Muscle of leg (tissue), 11 donors: Measurements from ENCODE around the gene ZNF574. TPM values are rescaled to one million over a fixed set of nuclear protein-coding genes. Genes with fewer than 3 reads are reported as not detected.

Source experiments
- DNase-seq: peaks from one replicate; pipeline ENCODE4 v3.0.0; 2013
- H3K27ac ChIP-seq: one replicate; pipeline ENCODE4 v1.5.1; 2013; ENCODE audit warnings: mild to moderate bottlenecking, low read length, control low read depth
- H3K27me3 ChIP-seq: one replicate; pipeline ENCODE4 v1.6.1; 2013; ENCODE audit warnings: low read length; ENCODE audit not compliant: control insufficient read depth, insufficient read depth
- H3K36me3 ChIP-seq: one replicate; pipeline ENCODE4 v1.6.1; 2013; ENCODE audit warnings: low read length; ENCODE audit not compliant: control insufficient read depth, insufficient read depth
- H3K4me1 ChIP-seq: one replicate; pipeline ENCODE4 v1.6.1; 2013; ENCODE audit warnings: low read length; ENCODE audit not compliant: control insufficient read depth, insufficient read depth
- H3K4me3 ChIP-seq: one replicate; pipeline ENCODE4 v1.5.1; 2013; ENCODE audit warnings: low read length, control low read depth
- H3K9me3 ChIP-seq: replicated peaks from 2 replicates; pipeline ENCODE4 v1.6.1; 2013; ENCODE audit warnings: low read depth, low read length; ENCODE audit not compliant: control insufficient read depth
- WGBS: methylation state at CpG from one replicate; pipeline ENCODE4 v1.1.5; 2013; ENCODE audit warnings: missing lambda C conversion rate; ENCODE audit not compliant: insufficient coverage; 5-methylcytosine and 5-hydroxymethylcytosine counted together
- polyA plus RNA-seq, 8 donors: library from polyadenylated mRNA; unstranded; fragments of 120-200 nt; gene quantifications; one replicate each; pipeline versions ENCODE4 v1.2.1 to v1.2.3, GENCODE V29; 2013; ENCODE audit warnings: inconsistent platforms in 1 of 8, low replicate concordance in 1 of 8; ENCODE audit not compliant: insufficient read length in 8 of 8, insufficient read depth in 1 of 8
- total RNA-seq: library from RNA; stranded (reverse); fragments of 120-200 nt; gene quantifications from one replicate; pipeline ENCODE4 v1.2.4, GENCODE V29; 2013

Gene ZNF574
- total and polyA plus RNA-seq, 9 donors, result 6.4 to 13.4 (median 12.0) TPM

- WGBS, result no CpG with 5 or more reads among the region's 13 CpGs
- H3K27ac ChIP-seq, result no peak overlapping the region
- H3K36me3 ChIP-seq, result no peaks in the 10 kb centered on the region
- no peaks in the 10 kb centered on the region for H3K9me3 ChIP-seq
- H3K4me3 ChIP-seq, result no peak overlapping the region
- no peaks in the 10 kb centered on the region for H3K4me1 ChIP-seq
- H3K27me3 ChIP-seq, result peaks cover 2% of the 10 kb centered on the region
- DNase-seq, result no peak
These were observed 13.3 kb downstream of the ZNF574 start for GRCh38 chr19:42089191-42089750.

DNA sequence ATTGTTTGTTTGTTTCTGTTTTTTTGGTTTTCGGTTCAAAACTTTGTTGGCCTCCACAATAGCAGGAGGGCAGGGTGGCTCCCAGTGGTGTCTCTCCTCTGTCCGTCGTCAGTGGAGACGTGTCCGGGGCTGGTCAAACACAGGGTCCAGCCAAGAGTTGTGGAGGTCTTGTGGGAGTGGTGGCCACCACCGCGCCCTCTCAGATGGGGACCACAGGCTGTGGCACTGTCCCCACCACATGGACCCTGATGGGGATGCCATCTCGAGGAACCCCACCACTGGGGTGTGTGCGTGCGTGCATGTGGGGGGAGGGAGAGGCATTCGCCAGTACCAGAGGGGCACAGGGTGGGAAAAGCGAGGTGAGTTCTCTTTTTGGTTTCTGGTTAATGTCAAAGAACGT is 13.8 kb downstream of the ZNF574 start:
- no peak for DNase-seq
- Histone ChIP-seq H3K27me3 (peaks cover 2% of the 10 kb centered on the region), H3K36me3 (no peaks in the 10 kb centered on the region), H3K9me3 (no peaks in the 10 kb centered on the region), H3K27ac (no peak overlapping the region), H3K4me3 (no peak overlapping the region), H3K4me1 (no peaks in the 10 kb centered on the region)
- WGBS, result 90% methylated on average over 12 of the region's 13 CpGs

DNA sequence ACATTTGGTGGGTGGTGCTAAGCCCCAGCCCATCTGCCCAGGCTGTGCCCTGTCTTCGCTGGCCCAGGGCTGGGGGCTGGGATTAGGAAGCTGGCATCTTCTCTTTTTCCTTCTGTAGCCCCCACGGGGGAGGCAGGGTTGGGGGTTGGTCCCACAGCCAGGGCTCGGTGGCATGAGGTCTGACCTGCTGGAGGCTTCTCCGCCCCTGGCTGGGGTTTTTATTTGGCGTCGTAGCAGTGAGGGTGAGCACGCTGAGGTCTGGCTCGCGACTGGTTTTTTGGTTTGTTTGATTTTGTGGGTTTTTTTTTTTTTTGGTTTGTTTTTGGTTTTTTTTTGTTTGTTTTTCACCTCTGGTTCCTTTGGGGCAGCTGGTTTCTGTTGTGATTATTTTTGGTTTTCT is 14.7 kb downstream of the ZNF574 start:
- Histone ChIP-seq H3K36me3 (no peaks in the 10 kb centered on the region), H3K4me1 (no peaks in the 10 kb centered on the region), H3K27me3 (peaks cover 10% of the 10 kb centered on the region), H3K4me3 (no peak overlapping the region), H3K27ac (no peak overlapping the region), H3K9me3 (no peaks in the 10 kb centered on the region)
- no peak for DNase-seq
- WGBS, result no CpG with 5 or more reads among the region's 9 CpGs

DNA sequence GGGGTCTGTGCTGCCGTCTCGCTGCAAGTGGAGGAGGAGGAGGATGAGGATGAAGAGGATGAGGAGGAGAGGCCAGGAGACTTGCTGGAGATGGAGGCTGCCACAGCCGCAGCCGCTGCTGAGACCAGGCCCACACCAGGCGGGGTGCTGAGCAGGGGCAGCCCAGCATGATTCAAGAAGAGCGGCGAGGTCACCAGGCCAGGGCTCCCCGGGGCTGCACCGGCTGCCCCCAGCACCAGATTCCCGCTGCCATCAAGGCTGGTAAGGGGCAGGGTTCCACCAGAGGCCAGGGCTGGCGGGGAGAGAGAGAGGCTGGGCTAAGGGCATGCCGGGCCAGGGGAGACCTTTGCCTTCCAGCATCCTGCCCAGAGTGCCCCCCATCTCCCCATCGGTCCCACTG is 15.3 kb downstream of the ZNF574 start:
- H3K27me3 ChIP-seq, result peaks cover 16% of the 10 kb centered on the region
- 76% methylated on average over 10 of the region's 13 CpGs for WGBS
- H3K4me1 ChIP-seq, result no peaks in the 10 kb centered on the region

DNA sequence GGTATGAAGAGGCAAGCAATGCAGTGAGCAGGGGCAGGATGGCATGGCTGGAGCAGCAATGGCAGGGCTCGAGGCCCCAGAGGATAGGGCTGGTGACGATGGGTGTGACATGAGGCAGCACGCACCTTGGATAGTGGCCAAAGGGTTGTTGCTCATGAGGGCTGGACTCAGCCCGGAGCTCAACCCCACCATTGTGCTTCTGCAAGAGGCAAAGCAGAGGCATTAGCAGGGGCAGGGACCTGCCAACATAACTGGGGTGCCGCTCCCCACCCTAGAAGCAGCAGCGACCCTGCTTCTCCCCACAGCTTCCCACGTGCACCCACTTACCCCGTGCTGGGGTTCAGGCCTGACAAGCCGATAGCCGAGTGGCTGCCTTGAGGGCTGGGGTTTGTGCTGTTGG is 15.8 kb downstream of the ZNF574 start:
- DNase-seq, result no peak
- Histone ChIP-seq H3K36me3 (no peaks in the 10 kb centered on the region), H3K4me3 (no peak overlapping the region), H3K4me1 (no peaks in the 10 kb centered on the region), H3K27ac (no peak overlapping the region), H3K9me3 (no peaks in the 10 kb centered on the region), H3K27me3 (peaks cover 18% of the 10 kb centered on the region)
- WGBS, result 28% methylated on average over 4 of the region's 10 CpGs

More for the DNA sequence above, 15.3 kb downstream of the ZNF574 start:
- Histone ChIP-seq H3K9me3 (no peaks in the 10 kb centered on the region), H3K36me3 (no peaks in the 10 kb centered on the region), H3K27ac (no peak overlapping the region), H3K4me3 (no peak overlapping the region)
- no peak for DNase-seq

GRCh38 chr19:42092350-42092749 is 16.4 kb downstream of the ZNF574 start:
- Histone ChIP-seq H3K27me3 (peaks cover 18% of the 10 kb centered on the region), H3K36me3 (no peaks in the 10 kb centered on the region), H3K9me3 (no peaks in the 10 kb centered on the region), H3K4me1 (no peaks in the 10 kb centered on the region), H3K4me3 (no peak overlapping the region), H3K27ac (no peak overlapping the region)
- peak; percentile 30 for DNase-seq
- 52% methylated on average over 2 of the region's 5 CpGs for WGBS

- H3K9me3 ChIP-seq, result no peaks in the 10 kb centered on the region
- H3K4me1 ChIP-seq, result no peaks in the 10 kb centered on the region
- peaks cover 18% of the 10 kb centered on the region for H3K27me3 ChIP-seq
- no peak overlapping the region for H3K27ac ChIP-seq
- DNase-seq, result no peak
- H3K4me3 ChIP-seq, result no peak overlapping the region
- no peaks in the 10 kb centered on the region for H3K36me3 ChIP-seq
- WGBS, result 44% methylated on average over 1 of the region's 4 CpGs
These were observed 17.5 kb downstream of the ZNF574 start for GRCh38 chr19:42093505-42093904.

- WGBS, result 40% methylated on average over 1 of the region's 4 CpGs
These were observed 18.0 kb downstream of the ZNF574 start for GRCh38 chr19:42093926-42094325.

GRCh38 chr19:42095142-42095813 is 19.3 kb downstream of the ZNF574 start:
- Histone ChIP-seq H3K4me1 (no peaks in the 10 kb centered on the region), H3K9me3 (no peaks in the 10 kb centered on the region), H3K27ac (no peak overlapping the region), H3K36me3 (no peaks in the 10 kb centered on the region), H3K27me3 (peaks cover 21% of the 10 kb centered on the region), H3K4me3 (no peak overlapping the region)
- 76% methylated on average over 35 of the region's 36 CpGs for WGBS
- DNase-seq, result no peak

More at GRCh38 chr19:42093926-42094325, 18.0 kb downstream of the ZNF574 start:
- peaks cover 18% of the 10 kb centered on the region for H3K27me3 ChIP-seq
- no peaks in the 10 kb centered on the region for H3K4me1 ChIP-seq
- no peaks in the 10 kb centered on the region for H3K36me3 ChIP-seq
- DNase-seq, result no peak
- no peak overlapping the region for H3K27ac ChIP-seq
- no peak overlapping the region for H3K4me3 ChIP-seq
- no peaks in the 10 kb centered on the region for H3K9me3 ChIP-seq

GRCh38 chr19:42095814-42096230 is 19.9 kb downstream of the ZNF574 start:
- no peak overlapping the region for H3K27ac ChIP-seq
- peaks cover 21% of the 10 kb centered on the region for H3K27me3 ChIP-seq
- no peak for DNase-seq
- no peaks in the 10 kb centered on the region for H3K4me1 ChIP-seq
- H3K4me3 ChIP-seq, result no peak overlapping the region
- 9% methylated on average over 23 of the region's 28 CpGs for WGBS
- no peaks in the 10 kb centered on the region for H3K9me3 ChIP-seq
- H3K36me3 ChIP-seq, result no peaks in the 10 kb centered on the region
